ENCODE measurements around the gene ATXN1. TPM values are rescaled to one million over a fixed set of nuclear protein-coding genes. Genes with fewer than 3 reads are reported as not detected.

Gene ATXN1
- total RNA-seq, 4 donors from 2014 or later: 24.9 to 48.0 (median 36.8) TPM

GRCh38 chr6:16623731-16624130 lies 137.5 kb downstream of the ATXN1 start:
- no peak for TF ChIP-seq CTCF (IDR thresholded peaks at IDR 0.05)
- Histone ChIP-seq H3K27me3 (no peaks in the 10 kb centered on the region), H3K4me3 (no peak overlapping the region), H3K36me3 (no peaks in the 10 kb centered on the region), H3K27ac (no peak overlapping the region), H3K4me1 (peaks cover 0 to 4% (median 0%) of the 10 kb centered on the region in 4 donors), H3K9me3 (no peaks in the 10 kb centered on the region)
- no peak for DNase-seq (ENCODE audit: low spot score in 2 of 2)
- 91 to 93% methylated on average over 4 of the region's 4 CpGs for WGBS, 2 donors

GRCh38 chr6:16623029-16623653 lies 138.1 kb downstream of the ATXN1 start:
- TF ChIP-seq POLR2A (IDR thresholded peaks at IDR 0.05) (no peak), EP300 (IDR thresholded peaks at IDR 0.05) (no peak), CTCF (IDR thresholded peaks at IDR 0.05) (no peak)
- Histone ChIP-seq H3K4me3 (no peak overlapping the region), H3K36me3 (no peaks in the 10 kb centered on the region), H3K9me3 (no peaks in the 10 kb centered on the region), H3K27me3 (no peaks in the 10 kb centered on the region), H3K27ac (no peak overlapping the region), H3K4me1 (peaks cover 0 to 4% (median 0%) of the 10 kb centered on the region in 4 donors)
- no peak for DNase-seq (ENCODE audit: low spot score in 2 of 2)
- 53 to 77% methylated on average over 3 of the region's 3 CpGs for WGBS, 2 donors

- Histone ChIP-seq H3K4me1 (peaks cover 0 to 4% (median 0%) of the 10 kb centered on the region in 4 donors), H3K27me3 (no peaks in the 10 kb centered on the region), H3K4me3 (no peak overlapping the region), H3K9me3 (no peaks in the 10 kb centered on the region), H3K36me3 (no peaks in the 10 kb centered on the region), H3K27ac (no peak overlapping the region)
- TF ChIP-seq POLR2A (IDR thresholded peaks at IDR 0.05) (no peak), CTCF (IDR thresholded peaks at IDR 0.05) (no peak), EP300 (IDR thresholded peaks at IDR 0.05) (no peak)
- no peak for DNase-seq (ENCODE audit: low spot score in 2 of 2)
- 89 to 90% methylated on average over 5 of the region's 5 CpGs for WGBS, 2 donors
Measured at GRCh38 chr6:16622193-16622592, 139.1 kb downstream of the ATXN1 start.

- Histone ChIP-seq H3K4me1 (peaks cover 0 to 4% (median 0%) of the 10 kb centered on the region in 4 donors), H3K4me3 (no peak overlapping the region), H3K27me3 (no peaks in the 10 kb centered on the region), H3K36me3 (no peaks in the 10 kb centered on the region), H3K27ac (no peak overlapping the region), H3K9me3 (no peaks in the 10 kb centered on the region)
- TF ChIP-seq POLR2A (IDR thresholded peaks at IDR 0.05): no peak
- TF ChIP-seq EP300 (IDR thresholded peaks at IDR 0.05): no peak
- 66 to 73% methylated on average over 6 of the region's 6 CpGs for WGBS, 2 donors
- DNase-seq (ENCODE audit: low spot score in 2 of 2): no peak
Measured at GRCh38 chr6:16621002-16621401, 140.3 kb downstream of the ATXN1 start.

- Histone ChIP-seq H3K27ac (no peak overlapping the region), H3K4me1 (peaks cover 0 to 4% (median 0%) of the 10 kb centered on the region in 4 donors), H3K27me3 (no peaks in the 10 kb centered on the region), H3K36me3 (no peaks in the 10 kb centered on the region), H3K4me3 (no peak overlapping the region), H3K9me3 (no peaks in the 10 kb centered on the region)
- no peak for DNase-seq (ENCODE audit: low spot score in 2 of 2)
- WGBS, 2 donors: 88 to 92% methylated on average over 2 of the region's 2 CpGs
- TF ChIP-seq POLR2A (IDR thresholded peaks at IDR 0.05) (no peak), EP300 (IDR thresholded peaks at IDR 0.05) (no peak), CTCF (IDR thresholded peaks at IDR 0.05) (no peak)
Measured at GRCh38 chr6:16619777-16620176, 141.5 kb downstream of the ATXN1 start.
